HG03460 (cell line): ENCODE results near the gene IQCK.

ENCODE experiments used
- ATAC-seq: cut with Tn5 transposase; IDR thresholded peaks from one replicate; pipeline ENCODE4 v1.9.1; 2021; ENCODE audit not compliant: unreplicated experiment

IQCK gene

DNA sequence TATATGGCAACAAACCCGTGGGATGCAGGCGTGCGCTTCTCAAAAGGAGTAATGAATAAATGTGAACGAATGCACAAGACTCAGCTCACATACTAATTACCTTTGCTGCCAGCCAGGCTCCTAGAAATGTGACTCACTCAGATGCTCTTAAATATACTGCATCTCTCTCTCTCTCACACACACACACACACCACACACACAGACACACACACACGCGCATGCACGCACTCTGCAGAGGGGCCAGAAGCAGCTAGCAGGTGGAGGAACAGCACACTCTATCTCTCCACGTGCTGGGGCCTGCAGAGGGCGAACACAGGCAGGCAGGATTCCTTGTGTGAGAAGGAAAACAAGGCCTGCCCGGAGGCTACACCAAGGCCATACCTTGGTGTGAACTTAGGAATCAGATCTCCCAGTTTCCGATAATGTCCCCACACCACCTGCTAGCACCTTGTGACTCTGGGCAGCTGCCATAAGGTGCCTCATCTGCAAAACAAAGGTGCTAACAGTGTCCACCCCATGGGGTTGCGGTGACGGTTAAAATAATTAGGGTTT is 161.2 kb downstream of the IQCK start:
- ATAC-seq = no peak

DNA sequence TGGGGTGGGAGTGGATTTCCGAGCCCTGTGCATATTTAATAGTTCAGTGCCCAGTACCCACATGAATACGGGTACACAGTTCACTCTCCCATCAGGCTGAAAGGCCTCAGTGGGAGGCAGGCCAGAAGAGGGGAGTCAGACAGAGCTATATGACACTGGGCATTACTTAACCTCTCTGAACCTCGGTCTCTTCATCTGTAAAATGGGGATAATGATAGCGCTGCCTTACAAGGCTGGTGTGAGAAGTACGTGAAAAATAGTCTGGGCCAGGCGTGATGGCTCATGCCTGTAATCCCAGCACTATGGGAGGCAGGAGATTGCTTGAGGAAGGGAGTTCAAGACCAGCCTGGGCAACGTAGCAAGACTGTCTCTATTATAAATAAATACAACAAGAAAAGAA is 163.0 kb downstream of the IQCK start:
- ATAC-seq = no peak

DNA sequence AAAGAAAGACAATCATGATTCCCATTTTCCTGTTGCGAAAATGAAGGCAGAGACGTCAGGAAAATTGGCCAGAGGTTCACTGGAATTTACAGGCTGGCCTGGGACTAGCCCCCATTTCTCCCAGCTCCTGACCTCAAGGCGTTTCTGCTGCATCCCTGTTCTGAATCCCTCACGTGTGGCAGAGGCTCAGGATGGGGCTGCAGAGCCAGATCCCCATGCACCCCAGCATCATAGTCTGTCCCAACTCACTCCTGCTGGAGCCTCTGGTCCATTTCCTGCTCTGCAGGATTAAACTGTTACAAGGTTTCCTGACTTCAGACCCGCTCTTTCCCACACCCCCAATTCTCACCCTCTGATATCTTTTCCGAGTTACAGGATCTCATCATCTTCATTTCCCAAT is 163.7 kb downstream of the IQCK start:
- no peak for ATAC-seq

DNA sequence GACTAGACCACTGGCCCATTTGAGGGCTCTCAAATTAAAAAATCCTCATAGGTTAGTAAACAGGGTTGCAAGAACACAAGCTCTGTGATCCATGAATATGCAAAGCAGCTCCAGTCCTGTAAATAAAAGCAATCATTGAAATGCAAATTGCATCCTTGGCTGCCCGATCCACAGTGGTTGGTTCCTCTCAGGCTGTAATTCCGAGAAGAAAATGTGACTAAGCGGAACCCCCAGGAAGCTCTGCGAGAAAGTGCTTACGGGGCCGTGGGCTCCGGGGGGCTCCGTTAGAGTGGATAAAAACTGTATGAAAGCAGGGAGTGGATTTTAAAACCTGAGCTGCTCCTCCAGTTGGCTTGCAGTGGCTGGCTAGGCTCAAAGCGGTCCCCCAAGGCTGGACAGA is 164.1 kb downstream of the IQCK start:
- ATAC-seq = no peak

DNA sequence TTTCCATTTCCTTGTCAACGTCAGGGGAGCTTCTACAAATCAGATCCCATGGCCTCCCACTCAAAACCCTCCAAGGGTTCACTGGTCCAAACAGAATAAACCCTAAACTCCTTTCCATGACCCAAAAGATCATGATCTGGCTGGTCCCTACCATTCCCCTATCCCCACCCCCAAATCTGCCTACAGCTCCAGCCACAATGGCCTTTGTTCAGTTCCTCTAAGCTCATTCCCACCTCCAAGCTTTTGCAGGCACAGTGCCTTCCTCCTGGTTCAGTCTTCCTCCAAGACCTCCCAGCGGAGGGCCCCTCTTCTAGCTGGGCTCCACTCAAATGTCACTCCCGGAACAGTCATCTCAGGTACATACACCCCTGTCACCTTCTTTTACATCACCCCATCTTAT is 164.6 kb downstream of the IQCK start:
- no peak for ATAC-seq

DNA sequence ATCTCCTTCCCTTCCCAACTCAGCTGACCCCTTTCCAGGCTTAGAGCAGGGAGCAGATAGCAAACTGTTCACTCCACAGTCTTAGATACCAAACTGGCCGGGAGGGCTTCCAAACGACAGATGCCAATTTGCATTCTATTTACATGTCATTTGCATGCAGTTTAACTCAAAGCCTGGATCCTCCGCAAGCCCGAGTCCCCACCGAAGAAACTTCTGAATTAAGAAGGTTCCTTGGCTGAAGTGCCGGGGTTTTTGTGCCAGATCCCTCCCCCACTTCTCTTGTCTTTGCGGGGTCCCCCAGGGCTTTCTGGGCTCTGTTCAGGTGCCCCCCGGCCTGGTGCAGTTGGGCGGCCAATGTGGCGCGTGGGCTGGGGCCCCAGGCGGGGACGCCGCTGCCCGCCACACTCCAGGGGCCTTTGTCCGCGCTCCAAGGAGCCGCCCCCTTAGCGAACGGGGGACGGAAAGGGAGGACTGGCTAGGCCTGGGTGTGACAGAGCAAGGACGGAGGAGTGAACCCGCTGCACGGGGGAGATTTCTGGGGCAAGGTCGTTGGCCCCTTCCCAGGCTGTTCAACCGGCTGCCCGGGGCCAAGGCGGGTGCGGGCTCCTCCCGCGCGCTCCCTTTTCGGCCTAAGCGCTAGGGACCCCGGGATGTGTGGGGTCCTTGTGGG is 165.4 kb downstream of the IQCK start:
- no peak for ATAC-seq

DNA sequence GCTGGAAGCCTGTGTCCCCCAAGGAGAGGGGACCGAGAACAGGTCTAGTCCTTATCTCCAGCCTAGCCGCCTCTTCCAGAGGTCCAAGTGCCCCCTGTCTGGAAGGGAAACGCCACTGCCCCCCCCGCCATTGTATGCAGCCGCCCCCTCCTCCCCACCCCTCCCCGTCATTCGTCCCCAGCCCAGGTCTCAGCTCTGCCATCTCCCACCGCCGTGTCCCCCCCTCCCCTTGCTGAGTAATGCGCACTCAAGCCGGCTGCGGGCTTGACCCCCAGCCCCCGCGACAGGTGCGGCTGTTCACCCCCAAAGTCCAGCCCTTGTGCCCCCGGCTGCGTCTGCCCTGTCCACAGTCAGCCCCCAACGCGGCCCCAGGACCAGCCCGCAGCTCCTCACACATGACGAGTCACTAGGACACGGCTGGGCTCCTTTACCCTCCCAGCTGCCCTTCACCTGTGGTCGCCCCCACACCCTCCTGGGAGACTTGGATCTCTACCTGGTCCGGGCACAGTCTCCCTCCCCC is 166.0 kb downstream of the IQCK start:
- no peak for ATAC-seq

DNA sequence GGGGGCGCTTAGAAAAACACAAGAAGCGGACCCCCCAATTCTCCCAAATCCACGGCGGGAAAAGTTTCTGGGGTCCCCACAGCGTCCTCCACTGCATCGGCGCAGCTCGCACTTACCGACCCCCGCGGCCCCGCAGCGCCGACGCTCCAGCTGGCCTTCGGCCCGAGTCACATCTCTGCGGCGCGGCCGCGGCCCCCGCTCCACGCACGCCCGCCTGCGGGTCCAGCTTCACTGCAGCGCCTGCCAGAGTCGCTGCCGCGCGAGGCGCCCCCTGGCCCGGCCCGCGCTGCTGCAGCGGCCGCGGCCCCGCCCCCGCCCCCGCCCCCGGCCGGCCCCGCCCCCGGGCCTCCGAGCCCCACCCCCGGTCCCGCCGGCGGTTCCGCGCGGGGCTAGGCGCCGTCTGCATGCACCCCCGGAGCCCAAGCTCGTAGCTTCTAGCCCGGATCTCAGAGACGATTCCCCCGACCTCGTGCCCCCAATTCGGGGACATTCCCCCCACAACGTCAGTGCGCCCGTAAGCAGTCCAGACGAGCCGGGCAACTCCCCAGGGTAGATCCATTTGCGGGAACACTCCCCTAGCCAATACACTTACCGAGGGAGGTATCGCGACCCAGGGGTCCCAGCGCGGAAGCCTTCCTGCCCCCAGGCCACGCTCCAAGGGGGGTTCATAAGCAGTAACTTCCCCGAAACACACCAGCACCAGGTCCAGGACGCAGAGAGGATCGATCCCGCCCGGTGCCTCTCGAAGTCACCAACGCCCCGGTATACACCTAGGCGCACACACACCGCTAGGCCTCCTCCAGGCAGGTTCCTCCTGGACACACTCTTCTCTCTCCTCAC is 166.8 kb downstream of the IQCK start, which contains the start of gene GPRC5B:
Gene GPRC5B (minus strand): TSS at position 238 of the 840 bp plus-strand sequence. CDS start 12,003 bp downstream, outside the sequence.
- ATAC-seq = no peak

DNA sequence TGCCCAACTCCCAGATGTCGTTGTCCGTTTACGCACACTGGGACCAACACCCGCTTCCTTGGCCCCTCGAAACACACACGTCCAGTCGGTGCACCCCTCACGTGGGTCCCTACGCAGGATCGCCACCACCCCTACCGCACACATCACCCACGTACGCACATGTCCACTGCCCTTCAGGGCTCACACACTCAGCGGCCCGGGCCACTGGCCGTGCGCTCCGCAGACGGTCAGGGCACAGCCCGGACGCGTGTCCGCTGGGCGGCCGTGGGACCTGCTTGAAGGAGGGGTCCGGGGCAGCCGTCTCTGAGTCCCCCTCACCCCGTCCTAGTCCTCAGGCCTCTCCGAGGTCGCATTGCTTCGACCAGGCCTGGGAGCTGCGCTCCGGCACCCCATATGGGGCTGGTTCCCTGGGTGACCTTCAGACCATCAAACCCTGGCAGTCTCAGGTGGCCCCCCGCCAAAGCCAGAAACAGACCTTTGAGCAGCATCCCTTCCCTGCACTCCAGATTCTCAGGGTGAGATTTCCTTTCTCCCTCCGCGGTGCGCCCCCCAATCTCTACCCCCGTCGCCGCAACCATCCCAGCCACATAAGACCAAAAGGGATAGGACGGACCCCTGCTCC is 167.5 kb downstream of the IQCK start:
- no peak for ATAC-seq

DNA sequence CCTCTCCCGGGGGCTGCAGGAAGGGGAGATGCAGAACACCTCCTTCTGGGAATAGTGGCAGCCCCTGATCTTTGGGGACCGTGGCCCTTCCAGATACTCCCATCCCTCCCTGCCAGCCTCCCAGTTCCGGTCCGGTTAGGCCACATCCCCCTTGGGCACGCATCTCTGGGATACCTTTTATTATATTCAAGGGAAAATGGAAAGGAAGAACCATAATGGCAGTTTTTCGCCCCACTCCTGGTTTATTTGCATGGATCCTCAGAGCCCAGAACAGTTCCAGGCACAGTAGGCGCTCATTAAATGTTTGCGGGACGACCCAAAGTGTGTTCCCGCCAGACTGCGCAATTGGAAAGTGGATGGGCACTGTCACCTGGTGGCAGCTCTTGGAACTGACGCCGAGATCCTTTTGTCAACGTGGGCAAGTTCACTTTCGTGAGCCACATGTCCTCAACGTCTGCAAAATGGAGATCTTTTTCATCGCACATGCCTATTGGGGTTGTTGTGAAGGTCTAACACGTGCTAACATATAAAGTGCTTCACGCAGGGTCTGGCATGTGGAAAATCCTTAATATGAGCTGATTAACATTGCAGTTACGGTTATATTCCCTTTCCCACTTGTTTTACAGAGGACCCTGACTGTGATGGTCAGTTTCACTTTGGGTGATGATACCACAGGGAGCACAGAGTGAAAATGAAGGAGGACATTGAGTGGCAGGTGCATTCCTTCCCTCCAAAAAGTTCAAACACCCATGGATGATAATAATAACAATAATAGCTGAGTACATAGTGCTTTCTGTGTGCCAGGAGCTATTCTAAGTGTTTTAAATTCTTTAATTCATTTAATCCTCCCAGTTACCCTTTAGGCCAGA is 168.2 kb downstream of the IQCK start:
- no peak for ATAC-seq

DNA sequence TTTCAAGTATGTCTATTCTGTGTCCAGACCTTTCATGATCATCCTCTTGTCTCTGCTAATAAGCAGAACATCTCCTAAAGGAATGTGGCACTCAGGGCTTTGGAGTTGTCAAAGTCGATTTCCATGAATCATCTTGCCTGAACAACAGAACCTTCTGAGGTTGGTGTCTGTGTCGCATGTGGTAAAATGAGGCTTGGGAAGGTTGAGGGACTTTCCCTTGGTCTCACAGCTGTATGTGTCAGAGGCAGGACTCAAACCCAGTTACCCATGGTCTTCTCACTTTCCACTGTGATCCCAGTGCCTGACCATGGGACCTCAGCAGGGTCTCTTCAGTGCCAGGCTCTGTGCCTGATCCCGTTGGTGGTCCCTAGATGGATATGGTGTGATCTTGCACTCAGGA is 170.8 kb downstream of the IQCK start:
- ATAC-seq = no peak

DNA sequence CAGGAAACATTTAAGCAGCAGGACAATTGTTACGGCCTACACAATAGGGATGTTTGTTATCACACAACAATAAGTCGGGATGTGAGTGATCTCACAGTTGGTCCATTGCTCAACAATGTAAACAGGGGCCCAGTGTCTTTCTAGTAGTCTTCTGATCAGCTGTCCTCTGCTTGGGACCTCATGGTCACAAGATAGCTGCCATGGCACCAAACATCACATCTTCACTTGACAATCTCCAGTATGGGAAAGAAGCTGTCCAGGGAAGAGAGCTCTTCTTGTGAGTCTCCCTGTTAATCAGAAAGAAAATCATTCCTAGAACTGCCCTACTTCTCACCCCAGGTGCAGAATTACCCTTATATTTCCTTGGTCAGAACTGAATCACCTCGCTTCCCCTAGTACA is 172.8 kb downstream of the IQCK start:
- ATAC-seq = no peak

DNA sequence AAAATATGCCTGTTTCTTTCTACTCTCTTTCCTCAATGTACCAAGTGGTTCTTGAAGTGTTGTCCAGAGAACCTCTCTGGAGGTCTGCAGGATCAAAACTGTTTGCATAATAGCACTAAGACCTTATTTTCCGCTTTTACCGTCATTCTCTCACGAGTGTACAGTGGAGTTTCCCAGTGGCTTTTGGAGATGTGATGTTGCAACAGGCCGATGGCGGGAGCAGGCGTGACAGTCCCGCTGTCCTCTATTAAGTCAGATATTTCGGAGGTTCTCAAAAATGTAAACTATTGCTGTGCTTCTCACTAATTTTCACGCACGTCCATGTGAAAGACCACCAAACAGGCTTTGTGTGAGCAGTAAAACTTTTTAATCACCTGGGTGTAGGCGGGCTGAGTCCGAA is 174.8 kb downstream of the IQCK start:
- ATAC-seq = no peak

DNA sequence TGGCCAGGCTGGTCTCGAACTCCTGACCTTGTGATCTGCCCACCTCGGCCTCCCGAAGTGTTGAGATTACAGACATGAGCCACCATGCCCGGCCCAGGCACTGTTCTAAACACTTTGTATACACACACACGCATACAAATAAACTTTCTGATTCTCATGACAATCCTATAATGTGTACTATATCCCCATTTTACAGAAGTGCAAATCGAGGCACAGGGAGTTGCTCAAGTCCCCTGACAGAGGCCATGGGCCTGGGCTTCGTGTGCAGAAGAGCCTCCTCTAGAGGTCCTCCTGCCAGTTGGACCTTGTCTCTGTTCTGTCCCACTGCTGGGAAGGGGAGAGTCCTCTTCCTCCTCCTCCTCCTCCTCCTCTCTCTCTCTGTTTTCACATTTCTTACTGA is 176.5 kb downstream of the IQCK start:
- no peak for ATAC-seq

DNA sequence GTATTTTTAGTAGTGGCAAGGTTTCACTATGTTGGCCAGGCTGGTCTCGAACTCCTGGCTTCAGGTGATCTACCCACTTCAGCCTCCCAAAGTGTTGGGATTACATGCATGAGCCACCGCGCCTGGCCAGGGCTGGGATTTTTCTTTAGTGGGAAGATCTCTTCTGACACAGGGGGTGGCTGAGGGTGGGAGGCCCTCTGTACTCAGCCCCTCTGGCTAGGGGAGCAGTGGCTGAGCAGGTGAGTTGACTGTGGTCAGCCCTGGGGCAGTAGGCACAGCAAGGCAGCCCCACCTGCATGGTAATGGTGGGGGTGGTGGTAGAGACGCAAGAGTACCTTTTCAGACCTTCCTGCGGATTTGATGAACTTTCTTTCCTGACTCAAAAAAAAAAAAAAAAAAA is 178.9 kb downstream of the IQCK start:
- no peak for ATAC-seq

DNA sequence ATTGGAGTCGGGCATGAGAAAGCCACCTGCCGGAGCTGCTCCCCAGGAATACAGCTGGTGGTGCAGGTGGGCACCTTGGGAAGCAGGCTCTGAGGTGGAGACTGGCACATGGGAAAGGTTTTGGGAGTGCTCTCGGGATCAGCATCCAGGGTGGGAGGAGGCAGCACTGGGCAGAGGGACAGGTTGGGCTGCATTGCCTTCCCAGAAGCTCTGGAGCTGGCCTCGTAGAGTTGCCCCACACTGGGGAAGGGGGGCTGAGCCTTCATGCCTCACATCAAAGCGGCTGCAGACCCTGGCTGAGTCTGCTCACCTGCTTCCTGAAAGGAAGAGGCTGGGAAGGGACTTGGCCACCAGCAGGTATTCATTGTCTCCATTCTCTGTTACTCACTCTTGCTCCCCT is 180.1 kb downstream of the IQCK start:
- ATAC-seq = no peak

DNA sequence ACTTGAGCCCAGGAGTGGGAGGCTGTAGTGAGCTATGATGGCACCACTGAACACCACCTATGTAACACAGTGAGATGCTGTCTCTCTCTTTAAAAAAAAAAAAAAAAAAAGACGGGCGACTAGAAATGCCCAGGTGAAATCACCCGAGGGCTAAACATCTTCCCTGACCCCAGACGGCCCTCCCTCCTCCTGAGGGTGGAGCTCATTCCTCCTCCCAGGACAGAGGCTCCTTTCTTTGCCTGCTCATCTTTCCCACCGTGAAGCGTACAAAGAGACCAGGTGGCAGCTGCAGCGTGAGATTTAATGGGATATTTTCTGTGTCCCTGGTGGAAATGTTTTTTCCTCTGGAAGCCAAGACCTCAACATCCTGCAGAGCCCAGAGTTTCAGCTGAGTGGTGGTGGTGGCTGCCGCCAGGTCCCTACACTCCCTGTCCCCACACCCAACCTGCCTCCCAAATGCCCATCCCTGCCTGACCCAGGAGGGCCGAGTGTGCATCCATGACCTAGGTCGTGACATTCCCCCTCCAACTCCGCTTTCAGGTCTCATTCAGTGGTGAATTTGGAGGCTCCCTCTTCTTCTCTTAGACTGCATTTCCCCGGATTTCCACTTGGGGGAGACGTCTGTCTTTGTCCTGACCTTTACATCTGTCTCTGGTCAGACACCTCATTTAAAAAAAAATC is 181.0 kb downstream of the IQCK start:
- no peak for ATAC-seq

DNA sequence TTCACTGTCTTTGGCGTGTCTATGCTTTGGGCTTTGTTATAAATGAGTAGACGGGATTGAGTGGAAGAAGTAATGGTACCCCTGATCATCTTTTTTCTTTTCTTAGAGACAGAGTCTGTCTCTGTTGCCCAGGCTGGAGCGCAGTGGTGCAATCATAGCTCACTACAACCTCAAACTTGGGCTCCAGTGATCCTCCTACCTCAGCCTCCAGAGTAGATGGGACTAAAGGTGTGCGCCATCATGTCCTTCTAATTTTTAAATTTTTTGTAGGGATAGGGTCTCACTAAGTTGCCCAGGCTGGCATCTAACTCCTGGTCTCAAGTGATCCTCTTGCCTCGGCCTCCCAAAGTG is 181.5 kb downstream of the IQCK start:
- no peak for ATAC-seq

DNA sequence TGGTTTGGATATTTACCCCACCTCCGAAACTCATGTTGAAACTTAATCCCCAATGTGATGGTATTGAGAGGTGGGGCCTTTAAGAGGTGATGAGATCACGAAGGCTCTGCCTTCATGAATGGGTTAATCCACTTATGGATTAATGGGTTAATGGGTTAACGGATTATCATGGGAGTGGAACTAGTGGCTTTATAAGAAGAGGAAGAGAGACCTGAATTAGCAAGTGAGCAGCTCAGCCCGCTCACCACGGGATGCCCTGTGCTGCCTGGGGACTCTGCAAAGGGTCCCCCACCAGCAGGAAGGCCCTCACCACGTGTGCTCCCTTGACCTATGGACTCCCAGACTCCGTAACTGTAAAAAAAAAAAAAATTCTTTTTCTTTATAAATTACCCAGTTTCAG is 183.1 kb downstream of the IQCK start:
- ATAC-seq = no peak
